MCF 10A (cell line): ENCODE results near the gene GPC5. TPM values are rescaled to one million over a fixed set of nuclear protein-coding genes. Genes with fewer than 3 reads are reported as not detected.

ENCODE experiments used
- BruUV-seq: library from RNA; stranded (reverse); fragments of 400-500 nt; replicated peaks from 2 replicates; lab custom pipeline; 2021; lab: Mats Ljungman, UMichigan
- CTCF ChIA-PET: fragments of 300-600 bp; sonication (Branson Sonifier 250); formaldehyde crosslinking; extraction: SDS; loops from one replicate; lab custom pipeline; 2021; ENCODE audit warnings: antibody characterized with exemption, inconsistent platforms; lab: Yijun Ruan, JAX
- POLR2A ChIA-PET: fragments of 300-600, 350-650 bp; sonication (Branson Sonifier 250); formaldehyde crosslinking; extraction: SDS; loops from one replicate; lab custom pipeline; 2020; ENCODE audit warnings: antibody characterized with exemption, inconsistent platforms; lab: Yijun Ruan, JAX
- DNase-seq: peaks from one replicate; pipeline ENCODE4 v3.0.0-alpha.2; 2018; ENCODE audit not compliant: unreplicated experiment
- H3K27ac Mint-ChIP-seq: one replicate; pipeline ENCODE4 v1.8.0; 2022; ENCODE audit warnings: mild to moderate bottlenecking, low read depth, mixed read lengths; ENCODE audit not compliant: unreplicated experiment
- H3K27me3 Mint-ChIP-seq: one replicate; pipeline ENCODE4 v1.8.0; 2022; ENCODE audit warnings: mixed read lengths; ENCODE audit not compliant: insufficient read depth, unreplicated experiment
- H3K36me3 Mint-ChIP-seq: one replicate; pipeline ENCODE4 v1.8.0; 2022; ENCODE audit warnings: mild to moderate bottlenecking, moderate library complexity, mixed read lengths; ENCODE audit not compliant: insufficient read depth, unreplicated experiment
- H3K4me1 Mint-ChIP-seq: one replicate; pipeline ENCODE4 v1.8.0; 2022; ENCODE audit warnings: mixed read lengths; ENCODE audit not compliant: insufficient read depth, unreplicated experiment
- H3K4me3 Mint-ChIP-seq: one replicate; pipeline ENCODE4 v1.8.0; 2022; ENCODE audit warnings: mild to moderate bottlenecking, moderate library complexity, mixed read lengths; ENCODE audit not compliant: unreplicated experiment
- H3K9me3 Mint-ChIP-seq: one replicate; pipeline ENCODE4 v1.8.0; 2022; ENCODE audit warnings: mixed read lengths; ENCODE audit not compliant: unreplicated experiment
- CTCF ChIP-seq: fragments of 200-600 bp; IDR thresholded peaks from one replicate; pipeline ENCODE4 v1.8.0; 2022; ENCODE audit warnings: antibody characterized with exemption, mild to moderate bottlenecking; ENCODE audit not compliant: unreplicated experiment
- intact Hi-C: fragments of 100-400 bp; cut with micrococcal nuclease; formaldehyde crosslinking; loops from 2 replicates; pipeline ENCODE4 v1.14.1; 2022
- total RNA-seq: library from RNA; stranded (reverse); gene quantifications from 2 replicates; pipeline ENCODE4 v1.2.3, GENCODE V29; 2022

Gene GPC5
- total RNA-seq, 1 experiment from 2014 or later: not detected

GRCh38 chr13:92768602-92769001, 1370.2 kb downstream of the GPC5 start:
- H3K4me3 Mint-ChIP-seq: no peak overlapping the region
- ChIA-PET POLR2A (no interaction called here), CTCF (interaction anchor here (1.0 kb wide), 1 partner anchor 52 kb away, joined by 4 read pairs; no protein-coding TSS in a partner anchor)
- no peak for DNase-seq
- H3K27me3 Mint-ChIP-seq: no peaks in the 10 kb centered on the region
- no peak for TF ChIP-seq CTCF
- no TSS peak for BruUV-seq
- intact Hi-C loops: no loop called here
- H3K9me3 Mint-ChIP-seq: peaks cover 19% of the 10 kb centered on the region
- peaks cover 13% of the 10 kb centered on the region for H3K4me1 Mint-ChIP-seq
- H3K27ac Mint-ChIP-seq: no peak overlapping the region
- H3K36me3 Mint-ChIP-seq: no peaks in the 10 kb centered on the region

- intact Hi-C loops: no loop called here
- peak; percentile 54 for DNase-seq
- peaks cover 19% of the 10 kb centered on the region for H3K9me3 Mint-ChIP-seq
- no peaks in the 10 kb centered on the region for H3K27me3 Mint-ChIP-seq
- H3K36me3 Mint-ChIP-seq: no peaks in the 10 kb centered on the region
- CTCF ChIA-PET: interaction anchor here (0.5 to 1.0 kb wide), 2 partner anchors 53 to 963 kb away, joined by 4 read pairs; no protein-coding TSS in a partner anchor
- POLR2A ChIA-PET: no interaction called here
- H3K4me1 Mint-ChIP-seq: peaks cover 13% of the 10 kb centered on the region
- BruUV-seq: no TSS peak
- TF ChIP-seq CTCF: no peak
- no peak overlapping the region for H3K4me3 Mint-ChIP-seq
- no peak overlapping the region for H3K27ac Mint-ChIP-seq
These were observed 1370.6 kb downstream of the GPC5 start for GRCh38 chr13:92769046-92769445.

DNA sequence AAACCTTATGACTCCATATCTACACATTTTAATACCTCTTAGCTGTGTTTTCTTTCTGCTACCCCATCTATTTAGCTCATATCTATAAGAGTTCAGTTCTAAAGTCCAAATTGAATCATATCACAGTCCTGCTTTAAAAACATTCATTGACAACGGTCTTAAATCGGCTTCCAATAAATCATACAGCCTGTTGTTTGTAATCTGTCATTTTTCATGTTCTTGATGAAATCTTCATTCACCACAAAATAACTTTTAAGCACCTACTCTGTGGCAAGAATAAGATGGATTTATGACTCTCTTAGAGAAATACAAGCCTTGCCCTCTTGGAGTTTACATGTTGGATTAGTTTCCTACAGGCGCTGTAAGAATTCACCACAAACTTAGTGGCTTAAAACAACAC, 1377.2 kb downstream of the GPC5 start:
- POLR2A ChIA-PET: interaction anchor here (0.6 kb wide), 1 partner anchor 640 kb away, joined by 3 read pairs; no protein-coding TSS in a partner anchor
- H3K36me3 Mint-ChIP-seq: no peaks in the 10 kb centered on the region
- peaks cover 12% of the 10 kb centered on the region for H3K9me3 Mint-ChIP-seq
- no TSS peak for BruUV-seq
- CTCF ChIA-PET: no interaction called here
- H3K4me3 Mint-ChIP-seq: no peak overlapping the region
- intact Hi-C loops: no loop called here
- no peaks in the 10 kb centered on the region for H3K27me3 Mint-ChIP-seq
- no peak overlapping the region for H3K27ac Mint-ChIP-seq
- no peak for TF ChIP-seq CTCF
- DNase-seq: no peak
- no peaks in the 10 kb centered on the region for H3K4me1 Mint-ChIP-seq

GRCh38 chr13:92781965-92782690, 1383.7 kb downstream of the GPC5 start:
- intact Hi-C loops: no loop called here
- Mint-ChIP-seq H3K4me3 (no peak overlapping the region), H3K4me1 (peaks cover 6% of the 10 kb centered on the region), H3K9me3 (no peaks in the 10 kb centered on the region), H3K27ac (no peak overlapping the region), H3K27me3 (no peaks in the 10 kb centered on the region), H3K36me3 (no peaks in the 10 kb centered on the region)
- DNase-seq: no peak
- TF ChIP-seq CTCF: no peak
- BruUV-seq: no TSS peak
- ChIA-PET CTCF (interaction anchor here (0.7 kb wide), 1 partner anchor 393 kb away, joined by 3 read pairs; no protein-coding TSS in a partner anchor), POLR2A (no interaction called here)
